ENCODE data around the gene GALT.

GALT gene

GRCh38 chr9:34646211-34647083 lies at the start of gene GALT:
GALT (plus strand) TSS chr9:34646675; CDS start chr9:34646705, 30 bp downstream.
- peak within 1 kb of the TSS; percentile 23; the same call in 1 of the 2 replicates for H3K27ac ChIP-seq (ENCODE audit: low read depth, low read length)
- H3K4me3 ChIP-seq (ENCODE audit: insufficient read depth, low read length, poor library complexity, severe bottlenecking): peak within 1 kb of the TSS; percentile 69
- H3K9me2 ChIP-seq (replicated peaks; ENCODE audit: insufficient read depth, low read length): no peaks in the 10 kb centered on the region
- H3K27me3 ChIP-seq (ENCODE audit: low read length): no peaks in the 10 kb centered on the region
- H3K9me3 ChIP-seq (ENCODE audit: insufficient read depth, low read length): no peaks in the 10 kb centered on the region
- H3K4me2 ChIP-seq (ENCODE audit: low read depth, low read length, poor library complexity, severe bottlenecking): peak within 1 kb of the TSS; percentile 58
- no peaks in the 10 kb centered on the region for H3K79me2 ChIP-seq (ENCODE audit: insufficient read depth, low read length)
- TF ChIP-seq CTCF (IDR thresholded peaks at IDR 0.05; ENCODE audit: insufficient read depth, low read length, poor library complexity, severe bottlenecking): peak; percentile 70
- no peak for TF ChIP-seq EZH2phosphoT487 (conservative IDR thresholded peaks at IDR 0.05; ENCODE audit: low read length)
- no peaks in the 10 kb centered on the region for H3K36me3 ChIP-seq (ENCODE audit: low read length)
- peak within 1 kb of the TSS; percentile 83 for H2AFZ ChIP-seq (ENCODE audit: low read depth, low read length, severe bottlenecking)
- H4K20me1 ChIP-seq (ENCODE audit: low read depth, low read length): no peaks in the 10 kb centered on the region
- H3F3A ChIP-seq (ENCODE audit: insufficient read depth): no peaks in the 10 kb centered on the region
- H3K9ac ChIP-seq (ENCODE audit: low read length): peak within 1 kb of the TSS; percentile 72

- Histone ChIP-seq H3K4me2 (ENCODE audit: low read depth, low read length, poor library complexity, severe bottlenecking) (no peak overlapping the region), H3K4me3 (ENCODE audit: insufficient read depth, low read length, poor library complexity, severe bottlenecking) (no peak overlapping the region), H3K79me2 (ENCODE audit: insufficient read depth, low read length) (no peaks in the 10 kb centered on the region), H3K27ac (ENCODE audit: low read depth, low read length) (no peak overlapping the region), H3K9ac (ENCODE audit: low read length) (no peak overlapping the region), H3K9me2 (replicated peaks; ENCODE audit: insufficient read depth, low read length) (no peaks in the 10 kb centered on the region), H3K27me3 (ENCODE audit: low read length) (no peaks in the 10 kb centered on the region), H2AFZ (ENCODE audit: low read depth, low read length, severe bottlenecking) (no peak overlapping the region), H3K9me3 (ENCODE audit: insufficient read depth, low read length) (no peaks in the 10 kb centered on the region), H4K20me1 (ENCODE audit: low read depth, low read length) (no peaks in the 10 kb centered on the region), H3F3A (ENCODE audit: insufficient read depth) (no peaks in the 10 kb centered on the region), H3K36me3 (ENCODE audit: low read length) (no peaks in the 10 kb centered on the region)
- no peak for TF ChIP-seq CTCF (IDR thresholded peaks at IDR 0.05; ENCODE audit: insufficient read depth, low read length, poor library complexity, severe bottlenecking)
- TF ChIP-seq EZH2phosphoT487 (conservative IDR thresholded peaks at IDR 0.05; ENCODE audit: low read length): no peak
Observed at GRCh38 chr9:34599546-34599945, 46.9 kb upstream of the GALT start.

- Histone ChIP-seq H2AFZ (ENCODE audit: low read depth, low read length, severe bottlenecking) (no peak overlapping the region), H3K9ac (ENCODE audit: low read length) (no peak overlapping the region), H3K27ac (ENCODE audit: low read depth, low read length) (no peak overlapping the region), H3K36me3 (ENCODE audit: low read length) (no peaks in the 10 kb centered on the region), H3K4me2 (ENCODE audit: low read depth, low read length, poor library complexity, severe bottlenecking) (no peak overlapping the region), H4K20me1 (ENCODE audit: low read depth, low read length) (no peaks in the 10 kb centered on the region), H3K9me3 (ENCODE audit: insufficient read depth, low read length) (no peaks in the 10 kb centered on the region), H3K27me3 (ENCODE audit: low read length) (no peaks in the 10 kb centered on the region), H3K9me2 (replicated peaks; ENCODE audit: insufficient read depth, low read length) (no peaks in the 10 kb centered on the region), H3F3A (ENCODE audit: insufficient read depth) (no peaks in the 10 kb centered on the region), H3K4me3 (ENCODE audit: insufficient read depth, low read length, poor library complexity, severe bottlenecking) (no peak overlapping the region), H3K79me2 (ENCODE audit: insufficient read depth, low read length) (no peaks in the 10 kb centered on the region)
- no peak for TF ChIP-seq EZH2phosphoT487 (conservative IDR thresholded peaks at IDR 0.05; ENCODE audit: low read length)
- TF ChIP-seq CTCF (IDR thresholded peaks at IDR 0.05; ENCODE audit: insufficient read depth, low read length, poor library complexity, severe bottlenecking): no peak
Observed at GRCh38 chr9:34600908-34601307, 45.6 kb upstream of the GALT start.
